ENCODE measurements around the gene FLRT1.
A peak's percentile ranks its signal among the peaks of the same experiment; 100 is the strongest.

FLRT1 gene

GRCh38 chr11:64032050-64032449 is 3.7 kb upstream of the FLRT1 start:
- TF ChIP-seq CTCF (conservative IDR thresholded peaks at IDR 0.05; ENCODE audit: low read depth, low read length): no peak
- peak; percentile 18 for DNase-seq (ENCODE audit: low read depth)
- H3K4me3 ChIP-seq (ENCODE audit: low read depth, low read length): no peak overlapping the region

GRCh38 chr11:64034411-64034811 is 1.3 kb upstream of the FLRT1 start:
- TF ChIP-seq CTCF (conservative IDR thresholded peaks at IDR 0.05; ENCODE audit: low read depth, low read length): no peak

GRCh38 chr11:64035081-64035524 is 628 bp upstream of the FLRT1 start:
- H3K4me3 ChIP-seq (ENCODE audit: low read depth, low read length): no peak overlapping the region
- no peak for TF ChIP-seq CTCF (conservative IDR thresholded peaks at IDR 0.05; ENCODE audit: low read depth, low read length)
- no peak for DNase-seq (ENCODE audit: low read depth)

More at GRCh38 chr11:64034411-64034811, 1.3 kb upstream of the FLRT1 start:
- no peak overlapping the region for H3K4me3 ChIP-seq (ENCODE audit: low read depth, low read length)
- DNase-seq (ENCODE audit: low read depth): no peak

- H3K4me3 ChIP-seq (ENCODE audit: low read depth, low read length): peak overlapping the region; percentile 41
- DNase-seq (ENCODE audit: low read depth): peak; percentile 40
Measured at GRCh38 chr11:64036087-64037026, 626 bp downstream of the FLRT1 start.

GRCh38 chr11:64037027-64037634 is 1.4 kb downstream of the FLRT1 start:
- no peak for DNase-seq (ENCODE audit: low read depth)
- H3K4me3 ChIP-seq (ENCODE audit: low read depth, low read length): no peak overlapping the region
- no peak for TF ChIP-seq CTCF (conservative IDR thresholded peaks at IDR 0.05; ENCODE audit: low read depth, low read length)

More at GRCh38 chr11:64036087-64037026, 626 bp downstream of the FLRT1 start:
- no peak for TF ChIP-seq CTCF (conservative IDR thresholded peaks at IDR 0.05; ENCODE audit: low read depth, low read length)

GRCh38 chr11:64038500-64038899 is 2.8 kb downstream of the FLRT1 start:
- no peak for TF ChIP-seq CTCF (conservative IDR thresholded peaks at IDR 0.05; ENCODE audit: low read depth, low read length)

More at GRCh38 chr11:64038500-64038899, 2.8 kb downstream of the FLRT1 start:
- no peak for DNase-seq (ENCODE audit: low read depth)
- H3K4me3 ChIP-seq (ENCODE audit: low read depth, low read length): no peak overlapping the region
